HEK293 (cell line): ENCODE measurements around the gene EID2.

Source experiments
- CTCF ChIA-PET: fragments of 350-600 bp; formaldehyde crosslinking; extraction: SDS; loops from one replicate; lab custom pipeline; 2021; ENCODE audit warnings: antibody characterized with exemption; lab: Yijun Ruan, JAX
- POLR2A ChIA-PET: fragments of 300-600 bp; formaldehyde crosslinking; extraction: SDS; loops from one replicate; lab custom pipeline; 2020; ENCODE audit warnings: antibody characterized with exemption, inconsistent platforms; lab: Yijun Ruan, JAX
- H3K27ac ChIP-seq: fragments of 200-500 bp; sonication (Bioruptor generic); 2 replicates; pipeline ENCODE4 v1.5.1; 2014; ENCODE audit warnings: low read depth, low read length, control low read depth, inconsistent platforms; ENCODE audit errors: extremely low read depth
- H3K36me3 ChIP-seq, 2 experiments: fragments of 200-500 bp in 1 of 2; sonication (Bioruptor generic) in 1 of 2; 1 replicate in 1 of 2; 2 replicates in 1 of 2; pipeline ENCODE4 v1.5.1; 2014 to 2017; ENCODE audit warnings: inconsistent platforms in 2 of 2, low read length in 2 of 2; ENCODE audit not compliant: control insufficient read depth in 2 of 2, insufficient read depth in 1 of 2
- H3K4me1 ChIP-seq: fragments of 200-500 bp; sonication (Bioruptor generic); 2 replicates; pipeline ENCODE4 v1.5.1; 2014; ENCODE audit warnings: mild to moderate bottlenecking, low read length, inconsistent platforms; ENCODE audit not compliant: control insufficient read depth, insufficient read depth
- H3K4me3 ChIP-seq: 2 replicates; pipeline ENCODE4 v1.5.1; 2011; ENCODE audit warnings: low read depth, mild to moderate bottlenecking, control low read depth, low read length, moderate library complexity
- H3K9me3 ChIP-seq: fragments of 200-500 bp; sonication (Bioruptor generic); 2 replicates; pipeline ENCODE4 v1.5.1; 2014; ENCODE audit warnings: low read depth, low read length, inconsistent platforms; ENCODE audit not compliant: control insufficient read depth, insufficient read depth
- FEZF1 ChIP-seq: fragments of 450-650 bp; formaldehyde crosslinking; IDR thresholded peaks from 2 replicates; pipeline ENCODE4 v1.5.1; 2016; ENCODE audit warnings: missing biosample characterization, missing genetic modification characterization
- GFI1B ChIP-seq: fragments of 450-650 bp; formaldehyde crosslinking; IDR thresholded peaks from 2 replicates; pipeline ENCODE4 v1.5.1; 2016; ENCODE audit warnings: missing biosample characterization, missing genetic modification characterization
- GLI2 ChIP-seq: fragments of 450-650 bp; formaldehyde crosslinking; IDR thresholded peaks from 2 replicates; pipeline ENCODE4; 2017; ENCODE audit warnings: missing biosample characterization, missing genetic modification characterization, low read depth, borderline replicate concordance
- IKZF3 ChIP-seq: fragments of 450-650 bp; IDR thresholded peaks from 2 replicates; pipeline ENCODE4 v1.5.0; 2018; ENCODE audit warnings: missing biosample characterization, mild to moderate bottlenecking, missing genetic modification characterization, moderate library complexity
- SP3 ChIP-seq: fragments of 450-650 bp; formaldehyde crosslinking; IDR thresholded peaks from 2 replicates; pipeline ENCODE4 v1.5.1; 2016; ENCODE audit warnings: missing biosample characterization, missing genetic modification characterization
- ZBTB20 ChIP-seq: fragments of 450-650 bp; formaldehyde crosslinking; IDR thresholded peaks from 2 replicates; pipeline ENCODE4 v1.5.1; 2016; ENCODE audit warnings: missing biosample characterization, missing genetic modification characterization
- ZFP37 ChIP-seq: fragments of 450-650 bp; formaldehyde crosslinking; IDR thresholded peaks from 2 replicates; pipeline ENCODE4 v1.5.1; 2016; ENCODE audit warnings: missing biosample characterization, missing genetic modification characterization
- ZNF121 ChIP-seq: fragments of 450-650 bp; formaldehyde crosslinking; IDR thresholded peaks from 2 replicates; pipeline ENCODE4 v1.5.1; 2016; ENCODE audit warnings: missing biosample characterization, missing genetic modification characterization
- ZNF174 ChIP-seq: fragments of 450-650 bp; formaldehyde crosslinking; IDR thresholded peaks from 2 replicates; pipeline ENCODE4 v1.5.0; 2017; ENCODE audit warnings: missing biosample characterization, mild to moderate bottlenecking, missing genetic modification characterization
- ZNF2 ChIP-seq: fragments of 450-650 bp; formaldehyde crosslinking; IDR thresholded peaks from 2 replicates; pipeline ENCODE4 v1.5.1; 2016; ENCODE audit warnings: missing biosample characterization, missing genetic modification characterization
- ZNF214 ChIP-seq: fragments of 450-650 bp; formaldehyde crosslinking; IDR thresholded peaks from 2 replicates; pipeline ENCODE4 v1.5.1; 2017; ENCODE audit warnings: missing biosample characterization, mild to moderate bottlenecking, missing genetic modification characterization, borderline replicate concordance
- ZNF423 ChIP-seq: fragments of 450-650 bp; formaldehyde crosslinking; IDR thresholded peaks from 2 replicates; pipeline ENCODE4 v1.5.1; 2016; ENCODE audit warnings: missing biosample characterization, missing genetic modification characterization
- ZNF473 ChIP-seq: fragments of 450-650 bp; formaldehyde crosslinking; IDR thresholded peaks from 2 replicates; pipeline ENCODE4 v1.5.1; 2017; ENCODE audit warnings: missing biosample characterization, missing genetic modification characterization
- ZNF596 ChIP-seq: fragments of 450-650 bp; IDR thresholded peaks from 2 replicates; pipeline ENCODE4 v1.5.0; 2018; ENCODE audit warnings: missing biosample characterization, mild to moderate bottlenecking, missing genetic modification characterization, moderate library complexity
- ZNF623 ChIP-seq: fragments of 450-650 bp; formaldehyde crosslinking; IDR thresholded peaks from 2 replicates; pipeline ENCODE4 v1.5.1; 2016; ENCODE audit warnings: missing biosample characterization, missing genetic modification characterization
- ZNF664 ChIP-seq: fragments of 450-650 bp; formaldehyde crosslinking; IDR thresholded peaks from 2 replicates; pipeline ENCODE4 v1.5.1; 2016; ENCODE audit warnings: missing biosample characterization, missing genetic modification characterization
- ZNF670 ChIP-seq: fragments of 450-650 bp; formaldehyde crosslinking; IDR thresholded peaks from 2 replicates; pipeline ENCODE4 v1.5.1; 2016; ENCODE audit warnings: missing biosample characterization, missing genetic modification characterization, low read depth
- ZNF843 ChIP-seq: fragments of 450-650 bp; formaldehyde crosslinking; IDR thresholded peaks from 2 replicates; pipeline ENCODE4 v1.5.1; 2016; ENCODE audit warnings: missing biosample characterization, missing genetic modification characterization
- ZSCAN23 ChIP-seq: fragments of 450-650 bp; formaldehyde crosslinking; IDR thresholded peaks from 2 replicates; pipeline ENCODE4 v1.5.1; 2016; ENCODE audit warnings: missing biosample characterization, missing genetic modification characterization
- TF ChIP-seq, protein P1 (sequence below): fragments of 450-650 bp; formaldehyde crosslinking; conservative IDR thresholded peaks from 2 replicates; pipeline ENCODE4 v1.5.1; 2016; ENCODE audit warnings: low read depth, missing biosample characterization, missing genetic modification characterization
- TF ChIP-seq, protein P2 (sequence below): fragments of 450-650 bp; formaldehyde crosslinking; IDR thresholded peaks from 2 replicates; pipeline ENCODE4 v1.5.1; 2017; ENCODE audit warnings: missing biosample characterization, missing genetic modification characterization
- TF ChIP-seq, protein P3 (sequence below): fragments of 450-650 bp; formaldehyde crosslinking; IDR thresholded peaks from 2 replicates; pipeline ENCODE4 v1.5.1; 2017; ENCODE audit warnings: missing biosample characterization, missing genetic modification characterization
- TF ChIP-seq, protein P4 (sequence below): fragments of 450-650 bp; formaldehyde crosslinking; IDR thresholded peaks from 2 replicates; pipeline ENCODE4 v1.5.1; 2017; ENCODE audit warnings: missing biosample characterization, missing genetic modification characterization
- TF ChIP-seq, protein P5 (sequence below): fragments of 450-650 bp; formaldehyde crosslinking; IDR thresholded peaks from 2 replicates; pipeline ENCODE4 v1.5.1; 2016; ENCODE audit warnings: missing biosample characterization, missing genetic modification characterization

The EID2 gene

DNA sequence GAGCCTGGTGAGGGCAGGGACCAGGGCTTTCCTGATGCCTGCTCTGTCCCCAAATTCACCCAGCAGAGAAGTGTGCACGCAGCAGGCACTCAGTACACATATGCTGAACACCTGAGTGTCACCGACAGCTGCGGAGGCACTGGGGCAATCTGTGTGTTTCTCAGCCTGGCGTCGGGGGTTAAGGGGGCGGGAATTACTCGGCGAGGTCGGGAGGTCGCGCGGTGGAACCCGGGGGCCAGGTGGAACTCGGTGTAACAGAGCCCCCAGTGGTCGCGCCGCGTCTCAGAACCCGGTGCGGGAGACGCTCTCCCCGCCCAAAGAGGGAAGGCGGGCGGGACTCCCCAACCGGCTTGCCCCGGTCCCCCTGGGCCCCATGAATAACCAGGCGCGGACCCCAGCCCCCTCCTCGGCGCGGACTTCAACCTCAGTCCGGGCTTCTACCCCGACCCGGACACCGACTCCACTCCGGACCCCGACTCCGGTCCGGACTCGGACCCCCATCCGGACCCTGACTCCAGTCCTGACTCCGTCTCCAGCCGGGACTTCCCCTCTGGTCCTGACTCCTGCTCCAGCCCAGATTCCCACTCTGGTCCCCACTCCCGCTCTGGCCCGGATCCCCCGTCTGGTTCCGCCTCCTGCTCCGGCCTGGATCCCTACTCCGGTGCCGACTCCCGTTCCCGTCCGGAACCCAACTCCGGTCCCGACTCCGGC is 25.0 kb downstream of the EID2 start, which contains the start of gene SELENOV:
TSS of gene SELENOV (plus strand) at position 300 of the 711 bp plus-strand sequence. CDS start at position 374, 74 bp downstream.
- Histone ChIP-seq H3K9me3 (no peaks in the 10 kb centered on the region), H3K4me3 (peak within 1 kb of the TSS; percentile 25), H3K36me3 (peaks cover 0 to 4% of the 10 kb centered on the region in 2 experiments; a peak in 1 of 3 replicates), H3K4me1 (peaks cover 17% of the 10 kb centered on the region), H3K27ac (peak within 1 kb of the TSS; percentile 16; the same call in 1 of the 2 replicates)
- ChIA-PET CTCF (interaction anchor here (0.7 to 3.7 kb wide), 11 partner anchors 11 to 681 kb away, joined by 3 to 24 read pairs (median 5); partner anchors contain the start of genes EID2B and RPS16), POLR2A (interaction anchor here (0.6 to 0.9 kb wide), 2 partner anchors 74 to 79 kb away, joined by 3 to 11 read pairs; partner anchors contain the start of gene RPS16)
- TF ChIP-seq IKZF3 (tag by site-specific recombination) (peak; percentile 84), ZNF843 (tag by site-specific recombination) (no peak), ZNF174 (tag by site-specific recombination) (no peak), ZNF670 (tag by site-specific recombination) (no peak), ZNF664 (tag by site-specific recombination) (no peak), ZNF121 (tag by site-specific recombination) (no peak), SP3 (peak; percentile 41), GFI1B (no peak), ZFP37 (tag by site-specific recombination) (no peak), ZNF423 (tag by site-specific recombination) (0 out of 2 replicates have a peak, but pooled peaks have one; percentile 9), FEZF1 (tag by site-specific recombination) (no peak), ZNF473 (tag by site-specific recombination) (no peak), ZNF596 (tag by site-specific recombination) (no peak), GLI2 (no peak), ZNF2 (0 out of 2 replicates have a peak, but pooled peaks have one; percentile 20), ZNF623 (tag by site-specific recombination) (no peak), ZBTB20 (tag by site-specific recombination) (peak; percentile 89), ZNF214 (tag by site-specific recombination) (no peak), ZSCAN23 (no peak)
- TF ChIP-seq, protein P1, sequence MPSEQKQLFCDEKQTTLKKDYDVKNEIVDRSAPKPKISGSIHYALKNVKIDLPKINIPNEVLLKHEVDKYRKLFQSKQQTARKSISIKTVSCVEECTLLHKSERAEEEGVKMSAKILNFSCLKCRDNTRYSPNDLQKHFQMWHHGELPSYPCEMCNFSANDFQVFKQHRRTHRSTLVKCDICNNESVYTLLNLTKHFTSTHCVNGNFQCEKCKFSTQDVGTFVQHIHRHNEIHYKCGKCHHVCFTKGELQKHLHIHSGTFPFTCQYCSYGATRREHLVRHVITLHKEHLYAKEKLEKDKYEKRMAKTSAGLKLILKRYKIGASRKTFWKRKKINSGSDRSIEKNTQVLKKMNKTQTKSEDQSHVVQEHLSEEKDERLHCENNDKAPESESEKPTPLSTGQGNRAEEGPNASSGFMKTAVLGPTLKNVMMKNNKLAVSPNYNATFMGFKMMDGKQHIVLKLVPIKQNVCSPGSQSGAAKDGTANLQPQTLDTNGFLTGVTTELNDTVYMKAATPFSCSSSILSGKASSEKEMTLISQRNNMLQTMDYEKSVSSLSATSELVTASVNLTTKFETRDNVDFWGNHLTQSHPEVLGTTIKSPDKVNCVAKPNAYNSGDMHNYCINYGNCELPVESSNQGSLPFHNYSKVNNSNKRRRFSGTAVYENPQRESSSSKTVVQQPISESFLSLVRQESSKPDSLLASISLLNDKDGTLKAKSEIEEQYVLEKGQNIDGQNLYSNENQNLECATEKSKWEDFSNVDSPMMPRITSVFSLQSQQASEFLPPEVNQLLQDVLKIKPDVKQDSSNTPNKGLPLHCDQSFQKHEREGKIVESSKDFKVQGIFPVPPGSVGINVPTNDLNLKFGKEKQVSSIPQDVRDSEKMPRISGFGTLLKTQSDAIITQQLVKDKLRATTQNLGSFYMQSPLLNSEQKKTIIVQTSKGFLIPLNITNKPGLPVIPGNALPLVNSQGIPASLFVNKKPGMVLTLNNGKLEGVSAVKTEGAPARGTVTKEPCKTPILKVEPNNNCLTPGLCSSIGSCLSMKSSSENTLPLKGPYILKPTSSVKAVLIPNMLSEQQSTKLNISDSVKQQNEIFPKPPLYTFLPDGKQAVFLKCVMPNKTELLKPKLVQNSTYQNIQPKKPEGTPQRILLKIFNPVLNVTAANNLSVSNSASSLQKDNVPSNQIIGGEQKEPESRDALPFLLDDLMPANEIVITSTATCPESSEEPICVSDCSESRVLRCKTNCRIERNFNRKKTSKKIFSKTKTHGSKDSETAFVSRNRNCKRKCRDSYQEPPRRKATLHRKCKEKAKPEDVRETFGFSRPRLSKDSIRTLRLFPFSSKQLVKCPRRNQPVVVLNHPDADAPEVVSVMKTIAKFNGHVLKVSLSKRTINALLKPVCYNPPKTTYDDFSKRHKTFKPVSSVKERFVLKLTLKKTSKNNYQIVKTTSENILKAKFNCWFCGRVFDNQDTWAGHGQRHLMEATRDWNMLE = no peak
- TF ChIP-seq, protein P2, sequence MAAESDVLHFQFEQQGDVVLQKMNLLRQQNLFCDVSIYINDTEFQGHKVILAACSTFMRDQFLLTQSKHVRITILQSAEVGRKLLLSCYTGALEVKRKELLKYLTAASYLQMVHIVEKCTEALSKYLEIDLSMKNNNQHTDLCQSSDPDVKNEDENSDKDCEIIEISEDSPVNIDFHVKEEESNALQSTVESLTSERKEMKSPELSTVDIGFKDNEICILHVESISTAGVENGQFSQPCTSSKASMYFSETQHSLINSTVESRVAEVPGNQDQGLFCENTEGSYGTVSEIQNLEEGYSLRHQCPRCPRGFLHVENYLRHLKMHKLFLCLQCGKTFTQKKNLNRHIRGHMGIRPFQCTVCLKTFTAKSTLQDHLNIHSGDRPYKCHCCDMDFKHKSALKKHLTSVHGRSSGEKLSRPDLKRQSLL = peak; percentile 55; the same call in 1 of the 2 replicates
- TF ChIP-seq, protein P3, sequence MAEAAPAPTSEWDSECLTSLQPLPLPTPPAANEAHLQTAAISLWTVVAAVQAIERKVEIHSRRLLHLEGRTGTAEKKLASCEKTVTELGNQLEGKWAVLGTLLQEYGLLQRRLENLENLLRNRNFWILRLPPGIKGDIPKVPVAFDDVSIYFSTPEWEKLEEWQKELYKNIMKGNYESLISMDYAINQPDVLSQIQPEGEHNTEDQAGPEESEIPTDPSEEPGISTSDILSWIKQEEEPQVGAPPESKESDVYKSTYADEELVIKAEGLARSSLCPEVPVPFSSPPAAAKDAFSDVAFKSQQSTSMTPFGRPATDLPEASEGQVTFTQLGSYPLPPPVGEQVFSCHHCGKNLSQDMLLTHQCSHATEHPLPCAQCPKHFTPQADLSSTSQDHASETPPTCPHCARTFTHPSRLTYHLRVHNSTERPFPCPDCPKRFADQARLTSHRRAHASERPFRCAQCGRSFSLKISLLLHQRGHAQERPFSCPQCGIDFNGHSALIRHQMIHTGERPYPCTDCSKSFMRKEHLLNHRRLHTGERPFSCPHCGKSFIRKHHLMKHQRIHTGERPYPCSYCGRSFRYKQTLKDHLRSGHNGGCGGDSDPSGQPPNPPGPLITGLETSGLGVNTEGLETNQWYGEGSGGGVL (tag by site-specific recombination) = peak; percentile 63
- TF ChIP-seq, protein P4, sequence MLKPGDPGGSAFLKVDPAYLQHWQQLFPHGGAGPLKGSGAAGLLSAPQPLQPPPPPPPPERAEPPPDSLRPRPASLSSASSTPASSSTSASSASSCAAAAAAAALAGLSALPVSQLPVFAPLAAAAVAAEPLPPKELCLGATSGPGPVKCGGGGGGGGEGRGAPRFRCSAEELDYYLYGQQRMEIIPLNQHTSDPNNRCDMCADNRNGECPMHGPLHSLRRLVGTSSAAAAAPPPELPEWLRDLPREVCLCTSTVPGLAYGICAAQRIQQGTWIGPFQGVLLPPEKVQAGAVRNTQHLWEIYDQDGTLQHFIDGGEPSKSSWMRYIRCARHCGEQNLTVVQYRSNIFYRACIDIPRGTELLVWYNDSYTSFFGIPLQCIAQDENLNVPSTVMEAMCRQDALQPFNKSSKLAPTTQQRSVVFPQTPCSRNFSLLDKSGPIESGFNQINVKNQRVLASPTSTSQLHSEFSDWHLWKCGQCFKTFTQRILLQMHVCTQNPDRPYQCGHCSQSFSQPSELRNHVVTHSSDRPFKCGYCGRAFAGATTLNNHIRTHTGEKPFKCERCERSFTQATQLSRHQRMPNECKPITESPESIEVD = no peak
- TF ChIP-seq, protein P5, sequence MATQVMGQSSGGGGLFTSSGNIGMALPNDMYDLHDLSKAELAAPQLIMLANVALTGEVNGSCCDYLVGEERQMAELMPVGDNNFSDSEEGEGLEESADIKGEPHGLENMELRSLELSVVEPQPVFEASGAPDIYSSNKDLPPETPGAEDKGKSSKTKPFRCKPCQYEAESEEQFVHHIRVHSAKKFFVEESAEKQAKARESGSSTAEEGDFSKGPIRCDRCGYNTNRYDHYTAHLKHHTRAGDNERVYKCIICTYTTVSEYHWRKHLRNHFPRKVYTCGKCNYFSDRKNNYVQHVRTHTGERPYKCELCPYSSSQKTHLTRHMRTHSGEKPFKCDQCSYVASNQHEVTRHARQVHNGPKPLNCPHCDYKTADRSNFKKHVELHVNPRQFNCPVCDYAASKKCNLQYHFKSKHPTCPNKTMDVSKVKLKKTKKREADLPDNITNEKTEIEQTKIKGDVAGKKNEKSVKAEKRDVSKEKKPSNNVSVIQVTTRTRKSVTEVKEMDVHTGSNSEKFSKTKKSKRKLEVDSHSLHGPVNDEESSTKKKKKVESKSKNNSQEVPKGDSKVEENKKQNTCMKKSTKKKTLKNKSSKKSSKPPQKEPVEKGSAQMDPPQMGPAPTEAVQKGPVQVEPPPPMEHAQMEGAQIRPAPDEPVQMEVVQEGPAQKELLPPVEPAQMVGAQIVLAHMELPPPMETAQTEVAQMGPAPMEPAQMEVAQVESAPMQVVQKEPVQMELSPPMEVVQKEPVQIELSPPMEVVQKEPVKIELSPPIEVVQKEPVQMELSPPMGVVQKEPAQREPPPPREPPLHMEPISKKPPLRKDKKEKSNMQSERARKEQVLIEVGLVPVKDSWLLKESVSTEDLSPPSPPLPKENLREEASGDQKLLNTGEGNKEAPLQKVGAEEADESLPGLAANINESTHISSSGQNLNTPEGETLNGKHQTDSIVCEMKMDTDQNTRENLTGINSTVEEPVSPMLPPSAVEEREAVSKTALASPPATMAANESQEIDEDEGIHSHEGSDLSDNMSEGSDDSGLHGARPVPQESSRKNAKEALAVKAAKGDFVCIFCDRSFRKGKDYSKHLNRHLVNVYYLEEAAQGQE (tag by site-specific recombination) = no peak
